GM21526 (cell line): ENCODE measurements around the gene HIPK2.
A peak's percentile ranks its signal among the peaks of the same experiment; 100 is the strongest.

Source experiments
- ATAC-seq: cut with Tn5 transposase; IDR thresholded peaks from one replicate; pipeline ENCODE4 v1.9.1; 2021; ENCODE audit warnings: moderate library complexity; ENCODE audit not compliant: unreplicated experiment, low FRiP score

The HIPK2 gene

GRCh38 chr7:139699640-139700504 is 77.9 kb downstream of the HIPK2 start:
- no peak for ATAC-seq

GRCh38 chr7:139698844-139699243 is 79.0 kb downstream of the HIPK2 start:
- no peak for ATAC-seq

DNA sequence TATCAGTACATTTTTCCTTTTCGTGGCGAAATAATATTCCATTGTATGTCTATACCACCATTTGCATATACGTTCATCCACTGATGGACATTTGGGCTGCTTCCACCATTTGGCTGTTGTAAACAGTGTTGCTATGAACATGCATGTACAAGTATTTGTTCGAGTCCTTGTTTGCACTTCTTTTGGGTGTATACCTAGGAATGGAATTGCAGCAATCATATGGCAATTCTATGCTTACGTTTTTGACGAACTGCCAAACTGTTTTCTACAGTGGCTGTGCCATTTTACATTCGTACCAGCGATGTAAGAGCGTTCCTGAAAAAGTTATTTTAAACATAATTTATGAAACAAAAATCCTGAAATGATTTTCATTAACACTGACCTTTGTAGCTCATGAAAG is 79.5 kb downstream of the HIPK2 start:
- no peak for ATAC-seq

- ATAC-seq, result no peak
These were observed 80.7 kb downstream of the HIPK2 start for GRCh38 chr7:139697056-139697455.

DNA sequence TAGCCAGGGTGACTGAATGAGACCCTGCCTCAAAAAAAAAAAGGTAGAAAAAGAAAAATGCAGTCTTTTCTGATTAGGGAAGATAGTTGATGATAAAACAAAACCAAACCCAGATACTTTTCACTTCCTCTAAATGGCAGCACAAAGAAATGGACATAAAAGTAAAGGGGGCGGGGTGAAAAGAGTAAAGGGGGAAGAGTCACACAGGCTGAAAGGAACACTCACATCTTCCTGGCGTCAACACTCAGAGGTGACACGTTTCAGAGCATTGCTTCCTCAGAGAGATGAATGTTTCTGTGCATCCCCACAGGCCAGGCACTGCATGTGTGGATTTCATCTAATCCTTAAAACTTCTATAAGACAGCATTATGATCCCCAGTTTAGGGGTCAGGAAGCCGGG is 81.2 kb downstream of the HIPK2 start:
- ATAC-seq, result peak; percentile 46

DNA sequence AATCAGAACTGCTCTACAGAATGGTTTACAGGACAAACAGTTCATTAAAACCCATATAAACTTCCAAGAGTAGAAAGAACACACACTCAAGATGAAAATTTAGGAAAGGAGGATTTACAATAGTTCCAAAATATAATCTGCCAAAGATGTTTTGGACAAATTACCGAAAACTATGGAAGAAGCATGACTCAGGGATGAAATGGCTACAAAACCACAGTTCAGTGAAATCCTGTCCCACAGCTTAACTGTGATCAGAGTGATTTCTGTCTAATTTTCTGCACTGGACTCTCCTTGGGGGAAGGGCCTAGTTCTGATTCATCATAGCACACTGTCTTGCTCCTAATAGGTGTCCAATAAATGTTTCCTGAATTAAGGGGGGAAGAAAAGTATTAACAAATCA is 82.2 kb downstream of the HIPK2 start:
- no peak for ATAC-seq

- no peak for ATAC-seq
These were observed 82.7 kb downstream of the HIPK2 start for GRCh38 chr7:139695051-139695450.

GRCh38 chr7:139694389-139694676 is 83.5 kb downstream of the HIPK2 start:
- ATAC-seq, result no peak

DNA sequence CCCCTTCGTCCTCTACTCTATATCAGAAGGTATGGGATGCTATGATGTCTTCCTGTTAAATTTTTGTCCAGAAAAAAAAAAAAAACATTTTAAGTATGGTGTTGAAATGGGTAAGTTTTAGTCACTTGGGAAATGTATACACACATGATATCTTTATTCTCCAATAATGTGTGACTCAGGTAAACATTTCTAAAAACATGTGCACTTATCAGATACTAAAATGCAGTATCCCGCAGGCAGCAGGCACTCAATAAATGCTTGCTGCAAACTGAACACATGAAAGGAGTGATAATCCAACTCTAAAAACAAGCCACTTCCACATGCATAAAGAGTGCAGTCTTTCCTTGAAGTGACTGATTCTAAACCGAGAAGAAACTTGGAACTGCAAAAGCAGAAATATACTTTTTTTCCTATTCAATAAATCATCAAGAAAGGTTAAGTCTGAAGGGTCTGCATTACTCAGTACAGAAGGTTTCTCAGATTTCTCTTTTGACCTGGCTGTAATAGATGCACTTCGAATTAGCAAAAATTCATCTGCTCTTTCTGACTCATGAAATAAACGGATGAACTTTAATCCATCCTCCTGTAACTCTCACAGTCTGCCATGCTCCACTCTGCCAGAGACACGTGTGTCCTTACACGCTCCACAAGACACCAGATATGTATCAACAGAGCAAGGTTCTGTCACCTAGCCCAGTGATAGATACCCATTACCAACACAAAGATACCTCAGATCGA is 84.0 kb downstream of the HIPK2 start:
- ATAC-seq, result no peak

- ATAC-seq, result no peak
These were observed 85.1 kb downstream of the HIPK2 start for GRCh38 chr7:139692723-139693122.

- ATAC-seq, result no peak
These were observed 86.5 kb downstream of the HIPK2 start for GRCh38 chr7:139691253-139691781.

DNA sequence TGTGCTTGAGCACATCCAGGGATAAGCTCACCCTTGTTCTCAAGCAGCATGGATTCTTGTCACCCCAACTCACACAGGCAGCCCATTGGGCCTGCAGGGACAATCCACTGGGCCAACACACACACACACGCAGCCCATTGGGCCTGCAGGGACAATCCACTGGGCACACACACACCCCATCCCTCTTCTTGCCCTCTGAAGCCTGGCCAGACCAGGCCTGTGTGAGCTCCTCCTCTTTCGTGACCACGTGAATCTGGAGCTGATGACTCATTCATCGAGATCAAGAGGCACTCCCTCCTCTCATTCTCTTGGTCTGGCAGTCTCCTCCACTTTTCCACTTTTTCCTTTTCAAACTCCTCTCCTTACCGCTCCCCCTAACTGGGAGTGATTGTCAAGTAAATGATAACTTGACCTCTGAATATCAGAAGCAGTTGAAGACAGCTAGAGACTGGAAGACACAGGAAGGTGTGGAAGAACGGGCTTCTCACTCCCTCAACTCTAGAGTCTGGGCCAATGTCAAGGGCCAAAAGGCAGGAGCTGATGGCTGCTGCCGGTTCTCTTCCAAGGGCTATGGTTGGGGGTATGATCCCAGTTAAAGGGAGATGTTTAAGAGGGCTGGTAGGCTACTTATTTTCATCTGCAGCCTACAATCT is 89.7 kb downstream of the HIPK2 start:
- no peak for ATAC-seq

- ATAC-seq, result no peak
These were observed 90.4 kb downstream of the HIPK2 start for GRCh38 chr7:139687211-139687954.

DNA sequence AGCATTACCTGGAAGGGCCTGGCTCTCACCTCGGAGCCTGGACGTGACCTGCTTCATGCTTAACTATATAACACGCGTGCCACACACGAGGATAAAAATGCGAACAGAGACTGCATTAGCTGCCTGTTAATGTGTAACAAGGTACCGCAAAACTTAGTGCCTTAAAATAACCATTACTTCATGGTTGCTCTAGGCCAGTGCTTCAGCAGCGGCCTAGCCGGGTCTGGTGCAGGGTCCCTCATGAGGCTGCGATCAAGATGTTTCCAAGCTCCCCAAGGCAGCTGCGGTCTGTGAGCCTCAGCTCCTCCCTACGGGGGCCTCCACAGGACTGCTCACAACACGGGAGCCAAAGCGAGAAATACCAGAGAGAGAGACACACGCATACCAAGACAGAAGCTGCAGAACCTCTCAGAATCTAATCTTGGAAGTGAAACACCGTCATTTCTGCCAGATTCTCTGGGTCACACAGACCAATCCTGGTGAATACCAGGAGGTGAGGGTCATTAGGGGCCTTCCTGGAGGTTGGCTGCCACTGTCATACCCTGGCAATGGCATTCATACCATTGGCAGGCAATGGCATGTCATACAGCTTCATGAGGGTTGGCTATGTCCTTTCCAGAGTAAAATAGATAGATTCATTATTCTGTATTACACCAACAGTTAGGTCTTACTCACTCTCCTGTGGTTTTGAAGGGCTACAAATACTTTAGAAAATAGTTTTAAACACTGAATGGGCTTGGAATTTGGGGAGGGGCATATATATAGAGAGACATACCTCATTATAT is 94.5 kb downstream of the HIPK2 start:
- ATAC-seq, result peak; percentile 61

GRCh38 chr7:139682136-139683013 is 95.4 kb downstream of the HIPK2 start:
- ATAC-seq, result peak; percentile 53

- no peak for ATAC-seq
These were observed 96.0 kb downstream of the HIPK2 start for GRCh38 chr7:139681812-139682135.

DNA sequence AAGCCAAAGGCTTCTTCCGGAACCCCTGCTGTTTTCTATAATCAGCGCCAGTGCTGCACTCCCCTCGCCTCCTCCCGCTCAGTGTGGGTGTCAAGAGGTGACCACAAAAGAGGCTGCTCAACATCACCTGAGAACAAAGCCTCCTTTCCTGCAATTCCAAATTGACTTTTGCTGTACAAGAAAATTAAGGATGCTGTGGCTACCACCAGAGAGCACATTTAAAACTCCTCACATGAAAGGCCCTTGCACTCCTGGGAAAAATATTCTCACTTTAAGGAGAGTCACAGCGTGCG is 96.4 kb downstream of the HIPK2 start:
- ATAC-seq, result no peak

GRCh38 chr7:139680676-139681462 is 96.9 kb downstream of the HIPK2 start:
- no peak for ATAC-seq
